HEK293 (cell line): ENCODE data around the gene EYS.

Source experiments
- CTCF ChIA-PET: fragments of 350-600 bp; formaldehyde crosslinking; extraction: SDS; loops from one replicate; lab custom pipeline; 2021; ENCODE audit warnings: antibody characterized with exemption; lab: Yijun Ruan, JAX
- POLR2A ChIA-PET: fragments of 300-600 bp; formaldehyde crosslinking; extraction: SDS; loops from one replicate; lab custom pipeline; 2020; ENCODE audit warnings: antibody characterized with exemption, inconsistent platforms; lab: Yijun Ruan, JAX
- H3K27ac ChIP-seq: fragments of 200-500 bp; sonication (Bioruptor generic); 2 replicates; pipeline ENCODE4 v1.5.1; 2014; ENCODE audit warnings: low read depth, low read length, control low read depth, inconsistent platforms; ENCODE audit errors: extremely low read depth
- H3K36me3 ChIP-seq, 2 experiments: fragments of 200-500 bp in 1 of 2; sonication (Bioruptor generic) in 1 of 2; 1 replicate in 1 of 2; 2 replicates in 1 of 2; pipeline ENCODE4 v1.5.1; 2014 to 2017; ENCODE audit warnings: inconsistent platforms in 2 of 2, low read length in 2 of 2; ENCODE audit not compliant: control insufficient read depth in 2 of 2, insufficient read depth in 1 of 2
- H3K4me1 ChIP-seq: fragments of 200-500 bp; sonication (Bioruptor generic); 2 replicates; pipeline ENCODE4 v1.5.1; 2014; ENCODE audit warnings: mild to moderate bottlenecking, low read length, inconsistent platforms; ENCODE audit not compliant: control insufficient read depth, insufficient read depth
- H3K4me3 ChIP-seq: 2 replicates; pipeline ENCODE4 v1.5.1; 2011; ENCODE audit warnings: low read depth, mild to moderate bottlenecking, control low read depth, low read length, moderate library complexity
- H3K9me3 ChIP-seq: fragments of 200-500 bp; sonication (Bioruptor generic); 2 replicates; pipeline ENCODE4 v1.5.1; 2014; ENCODE audit warnings: low read depth, low read length, inconsistent platforms; ENCODE audit not compliant: control insufficient read depth, insufficient read depth
- HOXA7 ChIP-seq: sonication (generic); formaldehyde crosslinking; IDR thresholded peaks from 2 replicates; pipeline ENCODE4 v1.8.1; 2022; ENCODE audit warnings: missing genetic modification reagents, borderline replicate concordance
- MZF1 ChIP-seq: fragments of 450-650 bp; formaldehyde crosslinking; IDR thresholded peaks from 2 replicates; pipeline ENCODE4 v1.5.1; 2017; ENCODE audit warnings: missing biosample characterization, missing genetic modification characterization, borderline replicate concordance
- OVOL3 ChIP-seq: fragments of 450-650 bp; formaldehyde crosslinking; IDR thresholded peaks from 2 replicates; pipeline ENCODE4 v1.5.1; 2016; ENCODE audit warnings: missing biosample characterization, missing genetic modification characterization
- SALL2 ChIP-seq: fragments of 450-650 bp; formaldehyde crosslinking; IDR thresholded peaks from 2 replicates; pipeline ENCODE4 v1.5.0; 2017; ENCODE audit warnings: missing biosample characterization, mild to moderate bottlenecking, missing genetic modification characterization, borderline replicate concordance
- ZFP37 ChIP-seq: fragments of 450-650 bp; formaldehyde crosslinking; IDR thresholded peaks from 2 replicates; pipeline ENCODE4 v1.5.1; 2016; ENCODE audit warnings: missing biosample characterization, missing genetic modification characterization
- ZIC2 ChIP-seq: fragments of 450-650 bp; formaldehyde crosslinking; IDR thresholded peaks from 2 replicates; pipeline ENCODE4 v1.5.1; 2016; ENCODE audit warnings: missing biosample characterization, missing genetic modification characterization
- ZNF10 ChIP-seq: fragments of 450-650 bp; formaldehyde crosslinking; IDR thresholded peaks from 2 replicates; pipeline ENCODE4 v1.5.1; 2017; ENCODE audit warnings: missing biosample characterization, missing genetic modification characterization
- ZNF549 ChIP-seq: fragments of 450-650 bp; IDR thresholded peaks from 2 replicates; pipeline ENCODE4 v1.5.1; 2018; ENCODE audit warnings: missing biosample characterization, missing genetic modification characterization, mild to moderate bottlenecking, inconsistent platforms, moderate library complexity
- ZNF596 ChIP-seq: fragments of 450-650 bp; IDR thresholded peaks from 2 replicates; pipeline ENCODE4 v1.5.0; 2018; ENCODE audit warnings: missing biosample characterization, mild to moderate bottlenecking, missing genetic modification characterization, moderate library complexity
- ZNF707 ChIP-seq: fragments of 450-650 bp; formaldehyde crosslinking; IDR thresholded peaks from 2 replicates; pipeline ENCODE4 v1.5.1; 2016; ENCODE audit warnings: missing biosample characterization, missing genetic modification characterization
- ZNF747 ChIP-seq: fragments of 450-650 bp; formaldehyde crosslinking; IDR thresholded peaks from 2 replicates; pipeline ENCODE4 v1.5.1; 2016; ENCODE audit warnings: missing biosample characterization, missing genetic modification characterization
- ZNF768 ChIP-seq: fragments of 450-650 bp; formaldehyde crosslinking; IDR thresholded peaks from 2 replicates; pipeline ENCODE4 v1.5.1; 2018; ENCODE audit warnings: missing biosample characterization, mild to moderate bottlenecking, missing genetic modification characterization
- ZNF785 ChIP-seq: fragments of 450-650 bp; formaldehyde crosslinking; IDR thresholded peaks from 2 replicates; pipeline ENCODE4 v1.5.1; 2016; ENCODE audit warnings: missing biosample characterization, missing genetic modification characterization
- ZNF843 ChIP-seq: fragments of 450-650 bp; formaldehyde crosslinking; IDR thresholded peaks from 2 replicates; pipeline ENCODE4 v1.5.1; 2016; ENCODE audit warnings: missing biosample characterization, missing genetic modification characterization
- ZSCAN23 ChIP-seq: fragments of 450-650 bp; formaldehyde crosslinking; IDR thresholded peaks from 2 replicates; pipeline ENCODE4 v1.5.1; 2016; ENCODE audit warnings: missing biosample characterization, missing genetic modification characterization
- TF ChIP-seq, protein P1 (sequence below): fragments of 450-650 bp; formaldehyde crosslinking; IDR thresholded peaks from 2 replicates; pipeline ENCODE4 v1.5.1; 2016; ENCODE audit warnings: missing biosample characterization, missing genetic modification characterization
- TF ChIP-seq, protein P2 (sequence below): fragments of 450-650 bp; formaldehyde crosslinking; IDR thresholded peaks from 2 replicates; pipeline ENCODE4 v1.5.1; 2016; ENCODE audit warnings: missing biosample characterization, missing genetic modification characterization

The EYS gene

DNA sequence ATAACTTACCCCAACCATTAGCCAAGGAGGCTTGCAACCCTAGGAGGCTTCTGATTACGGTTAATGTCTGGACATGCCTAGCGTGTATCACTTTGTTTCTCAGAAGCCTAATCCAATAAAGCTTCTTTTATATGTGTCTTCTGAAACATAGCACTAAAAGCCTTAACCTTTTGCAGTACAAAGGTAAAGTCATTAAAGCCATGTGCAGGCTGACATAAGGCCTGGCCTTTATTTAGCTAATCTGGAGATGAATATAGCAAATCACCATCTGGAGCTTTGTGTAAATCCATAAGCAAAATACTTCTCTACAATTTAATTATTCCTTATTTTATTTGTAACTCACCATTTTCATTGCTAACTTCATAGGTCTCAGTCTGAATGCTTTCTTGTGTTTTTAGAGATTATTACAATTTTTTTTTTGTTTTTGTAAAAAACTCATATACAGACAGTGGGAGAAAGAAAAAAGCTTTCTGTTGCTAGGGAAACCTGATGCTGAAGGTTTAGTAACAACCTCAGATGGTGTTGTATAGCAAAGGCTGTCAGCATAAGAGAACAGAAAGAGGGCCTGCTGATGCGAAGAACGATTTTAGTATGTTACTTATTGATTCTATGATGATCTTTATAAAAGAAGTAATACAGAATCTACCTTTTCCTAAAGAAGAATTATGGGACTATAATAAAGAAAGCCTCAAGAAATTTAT is at the start of gene EYS:
TSS of gene EYS (minus strand) at position 101 of the 701 bp plus-strand sequence. CDS start 211,816 bp downstream, outside the sequence.
- ChIA-PET POLR2A (no interaction called here), CTCF (interaction anchor here (1.4 kb wide), 1 partner anchor 10 kb away, joined by 3 read pairs; no protein-coding TSS in a partner anchor)
- no peaks in the 10 kb centered on the region for H3K36me3 ChIP-seq
- no peak within 1 kb of the TSS for H3K4me3 ChIP-seq
- H3K27ac ChIP-seq, result no peak within 1 kb of the TSS
- no peaks in the 10 kb centered on the region for H3K9me3 ChIP-seq
- no peak for TF ChIP-seq ZNF10 (tag by site-specific recombination)
- TF ChIP-seq HOXA7 (CRISPR knock-in tag), result no peak
- no peak for TF ChIP-seq ZNF785
- TF ChIP-seq ZNF843 (tag by site-specific recombination), result no peak
- TF ChIP-seq ZIC2, result no peak
- TF ChIP-seq ZSCAN23, result no peak
- no peak for TF ChIP-seq ZNF549
- no peak for TF ChIP-seq OVOL3 (tag by site-specific recombination)
- no peak for TF ChIP-seq ZNF747
- no peak for TF ChIP-seq ZFP37
- no peak for TF ChIP-seq ZNF596 (tag by site-specific recombination)
- TF ChIP-seq ZNF768 (tag by site-specific recombination), result no peak
- H3K4me1 ChIP-seq, result no peaks in the 10 kb centered on the region

DNA sequence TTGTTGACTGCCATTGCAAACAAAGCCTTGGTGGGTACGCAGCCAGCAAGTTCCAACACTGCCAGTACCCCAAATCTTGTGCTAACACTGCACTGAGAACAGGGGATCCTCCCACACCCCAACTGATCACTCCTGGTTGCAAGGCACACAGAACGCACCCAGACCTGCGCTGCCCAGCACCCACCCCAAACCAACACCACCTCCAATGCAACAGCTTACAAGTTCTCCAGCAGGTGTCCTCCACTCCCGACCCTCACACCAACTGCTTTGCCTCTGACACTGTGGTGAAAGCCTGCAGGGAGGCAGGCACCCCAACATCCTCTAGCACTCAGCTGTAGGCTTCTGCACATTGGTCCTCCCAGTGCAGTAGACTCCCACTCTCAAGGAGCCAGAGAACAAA is 39.3 kb upstream of the EYS start:
- Histone ChIP-seq H3K27ac (no peak overlapping the region), H3K9me3 (no peaks in the 10 kb centered on the region), H3K4me3 (no peak overlapping the region), H3K36me3 (no peaks in the 10 kb centered on the region), H3K4me1 (no peaks in the 10 kb centered on the region)
- no peak for TF ChIP-seq SALL2 (tag by site-specific recombination)
- no peak for TF ChIP-seq ZNF707 (tag by site-specific recombination)
- TF ChIP-seq, protein P1, sequence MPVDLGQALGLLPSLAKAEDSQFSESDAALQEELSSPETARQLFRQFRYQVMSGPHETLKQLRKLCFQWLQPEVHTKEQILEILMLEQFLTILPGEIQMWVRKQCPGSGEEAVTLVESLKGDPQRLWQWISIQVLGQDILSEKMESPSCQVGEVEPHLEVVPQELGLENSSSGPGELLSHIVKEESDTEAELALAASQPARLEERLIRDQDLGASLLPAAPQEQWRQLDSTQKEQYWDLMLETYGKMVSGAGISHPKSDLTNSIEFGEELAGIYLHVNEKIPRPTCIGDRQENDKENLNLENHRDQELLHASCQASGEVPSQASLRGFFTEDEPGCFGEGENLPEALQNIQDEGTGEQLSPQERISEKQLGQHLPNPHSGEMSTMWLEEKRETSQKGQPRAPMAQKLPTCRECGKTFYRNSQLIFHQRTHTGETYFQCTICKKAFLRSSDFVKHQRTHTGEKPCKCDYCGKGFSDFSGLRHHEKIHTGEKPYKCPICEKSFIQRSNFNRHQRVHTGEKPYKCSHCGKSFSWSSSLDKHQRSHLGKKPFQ (tag by site-specific recombination), result no peak
- TF ChIP-seq HOXA7 (CRISPR knock-in tag), result no peak
- ChIA-PET POLR2A (no interaction called here), CTCF (no interaction called here)

DNA sequence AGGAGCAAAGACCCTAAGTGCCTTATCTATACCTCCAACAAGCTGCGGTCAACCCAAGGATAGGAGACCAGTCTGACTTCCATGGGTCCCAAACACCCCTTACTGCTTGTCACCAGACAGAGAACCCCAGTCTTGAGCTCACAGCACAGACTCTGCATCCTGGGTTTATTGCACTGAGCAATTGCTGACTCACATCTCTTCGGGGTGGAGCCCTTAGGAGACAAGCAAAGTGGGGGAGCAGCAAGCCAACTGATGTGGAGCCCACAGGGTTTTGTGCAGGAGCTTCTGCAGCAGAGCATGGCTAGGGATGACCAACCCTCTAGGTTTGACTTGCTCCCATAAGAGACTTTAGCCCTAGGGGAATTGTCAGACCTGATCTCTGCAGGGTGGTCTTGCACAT is 38.6 kb upstream of the EYS start:
- CTCF ChIA-PET, result no interaction called here
- H3K9me3 ChIP-seq, result no peaks in the 10 kb centered on the region
- H3K27ac ChIP-seq, result no peak overlapping the region
- H3K4me1 ChIP-seq, result no peaks in the 10 kb centered on the region
- TF ChIP-seq, protein P2, sequence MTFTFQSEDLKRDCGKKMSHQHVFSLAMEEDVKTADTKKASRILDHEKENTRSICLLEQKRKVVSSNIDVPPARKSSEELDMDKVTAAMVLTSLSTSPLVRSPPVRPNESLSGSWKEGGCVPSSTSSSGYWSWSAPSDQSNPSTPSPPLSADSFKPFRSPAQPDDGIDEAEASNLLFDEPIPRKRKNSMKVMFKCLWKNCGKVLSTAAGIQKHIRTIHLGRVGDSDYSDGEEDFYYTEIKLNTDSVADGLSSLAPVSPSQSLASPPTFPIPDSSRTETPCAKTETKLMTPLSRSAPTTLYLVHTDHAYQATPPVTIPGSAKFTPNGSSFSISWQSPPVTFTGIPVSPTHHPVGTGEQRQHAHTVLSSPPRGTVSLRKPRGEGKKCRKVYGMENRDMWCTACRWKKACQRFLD (tag by site-specific recombination), result no peak
- TF ChIP-seq MZF1 (tag by site-specific recombination), result no peak
- POLR2A ChIA-PET, result no interaction called here
- no peaks in the 10 kb centered on the region for H3K36me3 ChIP-seq
- no peak overlapping the region for H3K4me3 ChIP-seq
